Left lung (tissue), 10 donors: ENCODE results near the gene CHRM4. TPM values are rescaled to one million over a fixed set of nuclear protein-coding genes. Genes with fewer than 3 reads are reported as not detected.

ENCODE experiments used
- ATAC-seq: fragments of 200-7000 bp; cut with Tn5 transposase; one replicate; pipeline ENCODE4 v1.9.1; 2020; ENCODE audit warnings: moderate library complexity
- DNase-seq, 4 donors: peaks; one replicate each; pipeline ENCODE4 v3.0.0-alpha.2; 2013 to 2020
- H3K27ac ChIP-seq, 2 donors: fragments of 200-600 bp; sonication (generic) in 1 of 2; one replicate each; pipeline versions ENCODE4 v1.5.0 to v1.8.0; 2020 to 2021
- H3K27me3 ChIP-seq, 2 donors: fragments of 200-600 bp; sonication (generic) in 1 of 2; one replicate each; pipeline versions ENCODE4 v1.5.0 to v1.8.0; 2020 to 2021
- H3K36me3 ChIP-seq, 2 donors: fragments of 200-600 bp; sonication (generic) in 1 of 2; one replicate each; pipeline versions ENCODE4 v1.5.0 to v1.8.0; 2020 to 2021
- H3K4me1 ChIP-seq, 2 donors: fragments of 200-600 bp; one replicate each; pipeline ENCODE4 v1.8.0; 2021
- H3K4me3 ChIP-seq, 2 donors: fragments of 200-600 bp; sonication (generic) in 1 of 2; one replicate each; pipeline versions ENCODE4 v1.5.0 to v1.8.0; 2020 to 2021; ENCODE audit warnings: mild to moderate bottlenecking in 1 of 2
- H3K9me3 ChIP-seq, 2 donors: fragments of 200-600 bp; sonication (generic) in 1 of 2; one replicate each; pipeline versions ENCODE4 v1.5.0 to v1.8.0; 2020 to 2021
- intact Hi-C, 2 donors: fragments of 100-400 bp; cut with DNase I; formaldehyde crosslinking; loops; one replicate each; pipeline versions ENCODE4 v1.11.2 to v1.14.2; 2022
- polyA plus RNA-seq, 6 donors: library from polyadenylated mRNA; unstranded; fragments of 120-200 nt; gene quantifications; one replicate each; pipeline ENCODE4 v1.2.1, GENCODE V29; 2013; ENCODE audit not compliant: insufficient read length in 6 of 6
- total RNA-seq, 2 donors: library from RNA; stranded (reverse); fragmentation: NEBNext Ultra II Directional; extraction: Animal tissue kit (Norgen Biotek cat#: 25700); gene quantifications; one replicate each; pipeline ENCODE4 v1.2.1, GENCODE V29; 2021
- TF ChIP-seq, protein P1 (sequence below), 2 donors: fragments of 200-600 bp; sonication (generic) in 1 of 2; IDR thresholded peaks; one replicate each; pipeline versions ENCODE4 v1.5.0 to v1.8.0; 2021; ENCODE audit warnings: antibody characterized with exemption in 2 of 2
- donor health status: DM: no; HTN: yes; CAD: no.
- donor health status: DM: no; HTN: no; CAD: no.

The CHRM4 gene
- total and polyA plus RNA-seq, 8 donors = 0.10 to 0.21 (median 0.14) TPM; not detected in 3

DNA sequence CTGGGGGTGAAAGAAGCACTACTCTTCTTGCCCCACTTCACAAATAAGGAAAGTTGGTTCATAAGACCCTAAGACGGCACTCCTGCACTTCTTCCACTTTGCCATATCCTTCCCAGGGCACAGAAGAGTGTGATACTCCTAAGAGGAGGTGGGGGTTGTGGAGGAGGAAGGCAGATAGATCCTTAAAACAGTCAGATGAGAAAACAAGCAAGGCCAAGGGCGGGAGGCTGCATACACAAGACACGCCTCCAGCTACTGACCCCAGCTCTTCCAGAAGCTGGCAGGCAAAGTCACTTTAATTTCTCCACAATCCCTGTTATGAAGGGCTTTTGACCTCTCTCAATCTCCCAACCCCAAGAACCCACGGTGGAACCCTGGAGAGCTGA is 1.6 kb upstream of the CHRM4 start:
- Histone ChIP-seq H3K27me3 (peaks cover 39 to 59% of the 10 kb centered on the region in 2 donors), H3K4me1 (peaks cover 20 to 45% of the 10 kb centered on the region in 2 donors), H3K4me3 (no peak overlapping the region), H3K36me3 (peaks cover 0 to 25% of the 10 kb centered on the region in 2 donors), H3K9me3 (no peaks in the 10 kb centered on the region), H3K27ac (no peak overlapping the region)
- intact Hi-C loops = no loop called here
- ATAC-seq = no peak
- no peak for DNase-seq
- TF ChIP-seq, protein P1, sequence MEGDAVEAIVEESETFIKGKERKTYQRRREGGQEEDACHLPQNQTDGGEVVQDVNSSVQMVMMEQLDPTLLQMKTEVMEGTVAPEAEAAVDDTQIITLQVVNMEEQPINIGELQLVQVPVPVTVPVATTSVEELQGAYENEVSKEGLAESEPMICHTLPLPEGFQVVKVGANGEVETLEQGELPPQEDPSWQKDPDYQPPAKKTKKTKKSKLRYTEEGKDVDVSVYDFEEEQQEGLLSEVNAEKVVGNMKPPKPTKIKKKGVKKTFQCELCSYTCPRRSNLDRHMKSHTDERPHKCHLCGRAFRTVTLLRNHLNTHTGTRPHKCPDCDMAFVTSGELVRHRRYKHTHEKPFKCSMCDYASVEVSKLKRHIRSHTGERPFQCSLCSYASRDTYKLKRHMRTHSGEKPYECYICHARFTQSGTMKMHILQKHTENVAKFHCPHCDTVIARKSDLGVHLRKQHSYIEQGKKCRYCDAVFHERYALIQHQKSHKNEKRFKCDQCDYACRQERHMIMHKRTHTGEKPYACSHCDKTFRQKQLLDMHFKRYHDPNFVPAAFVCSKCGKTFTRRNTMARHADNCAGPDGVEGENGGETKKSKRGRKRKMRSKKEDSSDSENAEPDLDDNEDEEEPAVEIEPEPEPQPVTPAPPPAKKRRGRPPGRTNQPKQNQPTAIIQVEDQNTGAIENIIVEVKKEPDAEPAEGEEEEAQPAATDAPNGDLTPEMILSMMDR (IDR thresholded peaks at IDR 0.05) = no peak

DNA sequence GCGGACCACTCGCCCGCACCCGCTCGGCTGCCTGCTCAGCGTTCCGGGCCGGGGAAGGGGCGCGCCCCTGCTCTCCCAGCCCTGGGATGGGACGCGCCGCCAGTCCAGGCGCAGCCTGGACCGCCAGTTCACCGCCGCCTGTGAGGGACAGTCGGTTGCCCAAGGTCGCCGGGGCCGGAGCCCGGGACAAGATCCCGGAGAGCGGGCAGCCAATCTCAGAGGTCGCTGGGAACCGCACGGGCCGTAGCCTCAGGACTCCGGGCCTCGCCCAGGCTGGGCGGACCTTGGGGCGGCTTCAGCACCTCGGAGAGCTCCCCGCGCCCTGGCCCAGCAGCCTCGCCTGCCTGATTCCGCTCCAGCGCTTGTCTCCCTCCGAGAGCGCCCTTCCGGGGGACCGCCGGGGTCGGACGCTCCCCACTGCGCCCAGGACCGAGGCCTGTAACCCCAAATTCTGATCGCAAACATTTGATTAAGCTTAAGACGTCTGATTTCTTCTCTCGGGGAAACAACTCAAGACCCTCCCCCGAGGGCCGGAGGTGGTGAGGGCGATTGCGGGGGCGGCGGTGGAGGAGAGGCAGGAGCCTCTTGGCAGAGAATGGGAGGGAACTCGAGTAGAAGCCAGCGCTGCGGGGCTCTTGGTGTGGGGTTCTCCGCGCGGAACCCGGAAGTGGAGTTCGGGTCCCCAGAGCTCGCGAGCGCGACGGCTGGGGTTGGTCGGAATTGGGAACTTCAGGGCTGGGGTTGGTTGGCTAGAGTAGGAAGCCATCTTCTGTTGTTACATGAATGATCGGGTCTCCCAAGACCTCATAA is 1.1 kb upstream of the CHRM4 start:
- intact Hi-C loops = no loop called here
- DNase-seq = peak; percentile 80 to 97 (median 87)
- peaks cover 45 to 65% of the 10 kb centered on the region in 2 donors for H3K27me3 ChIP-seq
- H3K27ac ChIP-seq = no peak overlapping the region
- peaks cover 20 to 45% of the 10 kb centered on the region in 2 donors for H3K4me1 ChIP-seq
- peaks cover 0 to 19% of the 10 kb centered on the region in 2 donors for H3K36me3 ChIP-seq
- H3K4me3 ChIP-seq = peak overlapping the region; percentile 19 to 34
- ATAC-seq = peak; percentile 94
- H3K9me3 ChIP-seq = no peaks in the 10 kb centered on the region
- TF ChIP-seq, protein P1 (IDR thresholded peaks at IDR 0.05) = no peak

DNA sequence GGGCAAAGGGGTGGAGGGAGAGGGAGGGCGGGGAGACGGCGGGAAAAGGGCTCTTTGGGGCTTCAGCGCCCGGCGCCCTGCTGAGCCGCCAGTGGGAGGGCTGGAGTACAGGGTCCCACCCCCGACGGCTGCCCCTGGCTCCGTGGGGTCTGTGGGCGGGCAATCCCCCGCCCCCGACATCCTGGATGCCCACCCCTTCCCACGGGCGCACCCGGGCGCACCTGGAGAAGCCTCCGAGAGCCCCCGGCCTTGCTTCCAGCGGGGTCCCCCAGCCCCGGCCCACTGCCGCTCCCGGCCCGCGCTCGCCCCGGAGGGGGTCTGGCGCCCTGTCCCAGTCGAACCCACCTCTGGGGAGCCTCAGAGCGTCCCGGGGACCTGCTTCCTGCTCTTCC is 394 bp downstream of the CHRM4 start:
- peaks cover 48 to 79% of the 10 kb centered on the region in 2 donors for H3K27me3 ChIP-seq
- intact Hi-C loops = no loop called here
- H3K27ac ChIP-seq = no peak overlapping the region
- peaks cover 20 to 45% of the 10 kb centered on the region in 2 donors for H3K4me1 ChIP-seq
- TF ChIP-seq, protein P1 (IDR thresholded peaks at IDR 0.05) = no peak
- DNase-seq = peak in 1 of 4 donors; percentile 76
- H3K9me3 ChIP-seq = no peaks in the 10 kb centered on the region
- H3K36me3 ChIP-seq = peaks cover 0 to 5% of the 10 kb centered on the region in 2 donors
- ATAC-seq = no peak
- peak overlapping the region in 1 of 2 donors; percentile 34 for H3K4me3 ChIP-seq

DNA sequence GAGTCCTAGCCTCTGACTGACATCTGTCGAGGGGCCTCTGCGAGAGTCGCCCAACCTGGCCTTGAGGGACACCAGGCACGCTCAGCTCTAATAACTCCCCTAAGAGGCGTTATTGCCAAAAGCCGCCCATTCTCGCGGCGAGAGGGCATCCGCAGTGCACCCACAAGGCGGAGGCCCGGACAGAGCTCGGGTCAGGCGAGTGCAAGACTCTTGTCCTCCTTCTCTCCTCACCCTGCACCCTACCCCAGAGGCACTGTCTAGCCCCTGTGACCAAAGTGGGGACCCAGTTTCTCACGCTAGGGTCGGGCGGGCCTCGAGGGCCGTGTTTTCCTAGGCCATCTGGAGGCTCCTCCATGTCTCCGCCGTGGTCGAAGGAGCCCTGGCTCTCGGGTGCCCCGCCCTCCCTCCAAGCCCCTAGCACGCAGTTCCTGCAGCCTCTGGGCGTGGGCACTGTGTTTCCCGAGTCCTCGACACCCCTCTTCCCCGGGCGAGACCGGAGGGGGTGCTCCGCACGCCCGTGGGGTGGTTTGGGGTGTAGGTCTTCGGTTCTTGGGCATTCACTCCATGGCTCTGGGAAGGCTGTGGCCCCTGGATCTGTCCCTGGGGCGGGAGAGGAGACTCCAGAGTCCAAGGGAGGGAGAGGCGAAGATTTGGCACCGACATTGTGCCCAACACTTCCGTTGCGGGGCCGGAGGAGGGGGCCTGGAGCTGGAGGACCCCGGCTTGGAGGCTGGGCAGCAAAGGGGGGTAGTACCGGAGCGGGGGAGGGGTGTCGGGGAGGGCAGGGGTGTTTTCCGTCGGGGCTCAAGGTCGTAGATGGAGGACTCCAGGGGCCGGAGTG is 1.0 kb downstream of the CHRM4 start:
- no peak overlapping the region for H3K27ac ChIP-seq
- peaks cover 48 to 85% of the 10 kb centered on the region in 2 donors for H3K27me3 ChIP-seq
- ATAC-seq (no peak), DNase-seq (no peak)
- TF ChIP-seq, protein P1 (IDR thresholded peaks at IDR 0.05) = no peak
- no peaks in the 10 kb centered on the region for H3K9me3 ChIP-seq
- peaks cover 20 to 45% of the 10 kb centered on the region in 2 donors for H3K4me1 ChIP-seq
- intact Hi-C loops = no loop called here
- H3K36me3 ChIP-seq = no peaks in the 10 kb centered on the region
- no peak overlapping the region for H3K4me3 ChIP-seq
